DMS 273 (cell line): ENCODE measurements around the gene LENEP.

Experiments
- DNase-seq: peaks from one replicate; lab custom pipeline; 2025; ENCODE audit not compliant: unreplicated experiment; lab: John Stamatoyannopoulos, UW

Gene LENEP

GRCh38 chr1:154960446-154961136, 32.8 kb upstream of the LENEP start:
- DNase-seq: no peak

GRCh38 chr1:154961207-154962155, 31.9 kb upstream of the LENEP start, which contains the start of gene PYGO2:
PYGO2 (minus strand) TSS chr1:154961782; CDS start chr1:154961576, 206 bp downstream.
- DNase-seq: peak; percentile 93

GRCh38 chr1:154962156-154962749, 31.1 kb upstream of the LENEP start:
- DNase-seq: peak; percentile 62

- no peak for DNase-seq
Measured at GRCh38 chr1:154962795-154963330, 30.5 kb upstream of the LENEP start.

- DNase-seq: no peak
Measured at GRCh38 chr1:154963643-154964042, 29.7 kb upstream of the LENEP start.

- no peak for DNase-seq
Measured at GRCh38 chr1:154964359-154964758, 29.0 kb upstream of the LENEP start.

- DNase-seq: no peak
Measured at GRCh38 chr1:154966111-154966510, 27.3 kb upstream of the LENEP start.

GRCh38 chr1:154967331-154967950, 25.9 kb upstream of the LENEP start:
- no peak for DNase-seq

GRCh38 chr1:154968731-154969130, 24.7 kb upstream of the LENEP start:
- no peak for DNase-seq

GRCh38 chr1:154969246-154969645, 24.1 kb upstream of the LENEP start:
- no peak for DNase-seq

- DNase-seq: no peak
Measured at GRCh38 chr1:154969860-154970452, 23.4 kb upstream of the LENEP start.

GRCh38 chr1:154970631-154971340, 22.6 kb upstream of the LENEP start, which contains the start of gene SHC1:
SHC1 (minus strand) TSS chr1:154970747; CDS start chr1:154970526, 221 bp downstream.
- peak; percentile 89 for DNase-seq

- no peak for DNase-seq
Measured at GRCh38 chr1:154971341-154971998, 21.9 kb upstream of the LENEP start.

GRCh38 chr1:154972213-154972516, 21.2 kb upstream of the LENEP start:
- DNase-seq: no peak

GRCh38 chr1:154972517-154973343, 20.7 kb upstream of the LENEP start:
- DNase-seq: peak; percentile 38

GRCh38 chr1:154973344-154974101, 19.9 kb upstream of the LENEP start:
- peak; percentile 97 for DNase-seq

GRCh38 chr1:154974102-154974807, 19.1 kb upstream of the LENEP start, which contains the start of gene CKS1B:
CKS1B (plus strand) TSS chr1:154974681; CDS start chr1:154974746, 65 bp downstream.
- DNase-seq: peak; percentile 100
